IPS-18c (cell line): ENCODE measurements around the gene AATK.

Experiments
- H3K4me3 ChIP-seq: 2 replicates; pipeline ENCODE4 v1.7.0; 2013; ENCODE audit warnings: low read depth, mild to moderate bottlenecking, low read length, moderate library complexity; ENCODE audit not compliant: insufficient read depth
- H3K9me3 ChIP-seq: one replicate; pipeline ENCODE4 v1.6.1; 2013; ENCODE audit warnings: mild to moderate bottlenecking, low read length, moderate library complexity; ENCODE audit not compliant: control insufficient read depth, insufficient read depth

Gene AATK

GRCh38 chr17:81128338-81128737, 37.7 kb downstream of the AATK start:
- Histone ChIP-seq H3K9me3 (no peaks in the 10 kb centered on the region), H3K4me3 (no peak overlapping the region)

- Histone ChIP-seq H3K4me3 (no peak overlapping the region), H3K9me3 (no peaks in the 10 kb centered on the region)
Measured at GRCh38 chr17:81127526-81128177, 38.4 kb downstream of the AATK start.

- no peak overlapping the region for H3K4me3 ChIP-seq
Measured at GRCh38 chr17:81127133-81127455, 38.9 kb downstream of the AATK start.

GRCh38 chr17:81126281-81127132, 39.5 kb downstream of the AATK start:
- Histone ChIP-seq H3K9me3 (no peaks in the 10 kb centered on the region), H3K4me3 (no peak overlapping the region)

More at GRCh38 chr17:81127133-81127455, 38.9 kb downstream of the AATK start:
- H3K9me3 ChIP-seq: no peaks in the 10 kb centered on the region

GRCh38 chr17:81125573-81126081, 40.4 kb downstream of the AATK start:
- H3K9me3 ChIP-seq: no peaks in the 10 kb centered on the region

GRCh38 chr17:81124377-81124776, 41.6 kb downstream of the AATK start:
- Histone ChIP-seq H3K9me3 (no peaks in the 10 kb centered on the region), H3K4me3 (no peak overlapping the region)

More at GRCh38 chr17:81125573-81126081, 40.4 kb downstream of the AATK start:
- H3K4me3 ChIP-seq: no peak overlapping the region

- Histone ChIP-seq H3K9me3 (no peaks in the 10 kb centered on the region), H3K4me3 (no peak overlapping the region)
Measured at GRCh38 chr17:81123052-81124048, 42.7 kb downstream of the AATK start.

GRCh38 chr17:81121841-81122733, 43.9 kb downstream of the AATK start:
- Histone ChIP-seq H3K9me3 (no peaks in the 10 kb centered on the region), H3K4me3 (no peak overlapping the region)

GRCh38 chr17:81120695-81121621, 45.1 kb downstream of the AATK start:
- Histone ChIP-seq H3K9me3 (no peaks in the 10 kb centered on the region), H3K4me3 (no peak overlapping the region)

- Histone ChIP-seq H3K9me3 (no peaks in the 10 kb centered on the region), H3K4me3 (no peak overlapping the region)
Measured at GRCh38 chr17:81120149-81120484, 45.9 kb downstream of the AATK start.

GRCh38 chr17:81119223-81120148, 46.5 kb downstream of the AATK start:
- Histone ChIP-seq H3K9me3 (no peaks in the 10 kb centered on the region), H3K4me3 (peak overlapping the region; percentile 53)

GRCh38 chr17:81118308-81119221, 47.5 kb downstream of the AATK start:
- Histone ChIP-seq H3K9me3 (no peaks in the 10 kb centered on the region), H3K4me3 (peak overlapping the region; percentile 53; the same call in 1 of the 2 replicates)

GRCh38 chr17:81117672-81118198, 48.3 kb downstream of the AATK start:
- no peak overlapping the region for H3K4me3 ChIP-seq
- H3K9me3 ChIP-seq: no peaks in the 10 kb centered on the region

GRCh38 chr17:81116704-81117103, 49.3 kb downstream of the AATK start:
- no peaks in the 10 kb centered on the region for H3K9me3 ChIP-seq
- no peak overlapping the region for H3K4me3 ChIP-seq
